Sigmoid colon (tissue), 3 donors: ENCODE measurements around the gene GAL3ST2.
"Not testable (repeated sequence)": the region's sequence is repeated elsewhere in the genome, so short reads cannot be mapped to it uniquely, and the experiment has no call there.

Experiments used
- CTCF ChIP-seq, 4 experiments: fragments of 450-650 bp in 3 of 4; fragments of 200-600 bp in 1 of 4; IDR thresholded peaks; one replicate each; pipeline ENCODE4 v1.5.1; 2016 to 2019; ENCODE audit warnings: antibody characterized with exemption in 4 of 4, mild to moderate bottlenecking in 3 of 4, moderate library complexity in 2 of 4
- POLR2A ChIP-seq, 2 donors: fragments of 450-650 bp; IDR thresholded peaks; one replicate each; pipeline ENCODE4 v1.6.1; 2016; ENCODE audit warnings: antibody characterized with exemption in 2 of 2, mild to moderate bottlenecking in 2 of 2, moderate library complexity in 2 of 2

- not testable (repeated sequence) for TF ChIP-seq CTCF, POLR2A (IDR thresholded peaks at IDR 0.05)
Measured at GRCh38 chr2:241817821-241818215, 41.2 kb downstream of the GAL3ST2 start.
